Measurements from ENCODE around the gene ITFG2. TPM values are rescaled to one million over a fixed set of nuclear protein-coding genes. Genes with fewer than 3 reads are reported as not detected.

Gene ITFG2
- total and polyA plus RNA-seq, 2 of the 13 experiments (the other 11 are each of a cell fraction or from before 2014, with no cell fraction given) = 14.8 to 15.5 TPM

- intact Hi-C loops (cut with micrococcal nuclease; ENCODE audit: unreplicated experiment) = no loop called here
- POLR2A ChIA-PET = no interaction called here
- peaks cover 43% of the 10 kb centered on the region for H3K4me1 ChIP-seq (ENCODE audit: insufficient read depth, low read length)
- peak overlapping the region in 1 of 3 experiments; percentile 81; a peak in 2 of 6 replicates for H3K4me3 ChIP-seq (replicated peaks in 1 of 3; ENCODE audit: insufficient read depth in 1 of 3, low read depth in 2 of 3, low read length in 3 of 3)
- no peaks in the 10 kb centered on the region for H3K9me3 ChIP-seq (ENCODE audit: low read length)
- ATAC-seq (no peak), DNase-seq (ENCODE audit: low spot score) (no peak), FAIRE-seq (no peak)
- in situ Hi-C loops (cut with HindIII; ENCODE audit: extremely low pct_ligation_motif_present, low pct_unique_long_range_greater_than_20kb) = no loop called here
- H2AFZ ChIP-seq (ENCODE audit: low read length) = no peak overlapping the region
- BruUV-seq (replicated peaks) = no TSS peak
- no peaks in the 10 kb centered on the region for H3K27me3 ChIP-seq (ENCODE audit: control insufficient read depth in 1 of 2, insufficient read depth in 2 of 2, low read length in 2 of 2)
- H3K27ac ChIP-seq (ENCODE audit: extremely low read length, insufficient read depth, low read length) = no peak overlapping the region
- peaks cover 16 to 26% of the 10 kb centered on the region in 2 experiments for H3K36me3 ChIP-seq (replicated peaks in 1 of 2; ENCODE audit: control insufficient read depth in 1 of 2, insufficient read depth in 2 of 2, low read length in 2 of 2)
- TF ChIP-seq ZNF660 (CRISPR knock-in tag; IDR thresholded peaks at IDR 0.05; ENCODE audit: borderline replicate concordance, low read depth) = no peak
- no peak for TF ChIP-seq ZNF607 (CRISPR knock-in tag; IDR thresholded peaks at IDR 0.05; ENCODE audit: borderline replicate concordance)
- no peak for TF ChIP-seq NCOA5 (CRISPR knock-in tag; IDR thresholded peaks at IDR 0.05)
- TF ChIP-seq MED8 (CRISPR knock-in tag; IDR thresholded peaks at IDR 0.05; ENCODE audit: insufficient replicate concordance) = peak; percentile 30
- TF ChIP-seq PCBP1 (IDR thresholded peaks at IDR 0.05; ENCODE audit: borderline replicate concordance, low read depth, low read length) = no peak
- peak; percentile 10; the same call in 1 of the 2 replicates for TF ChIP-seq ZBTB38 (CRISPR knock-in tag; IDR thresholded peaks at IDR 0.05)
- peak; percentile 4 for TF ChIP-seq AGO2 (optimal IDR thresholded peaks at IDR 0.05; ENCODE audit: low read depth, low read length)
- 0 out of 2 replicates have a peak, but pooled peaks have one; percentile 25 for TF ChIP-seq MTA1 (CRISPR knock-in tag; IDR thresholded peaks at IDR 0.05; ENCODE audit: borderline replicate concordance)
- H3K9ac ChIP-seq (ENCODE audit: insufficient read depth, low read depth, low read length) = no peak overlapping the region
- no peak overlapping the region; the same call in 1 of the 2 replicates for H3K4me2 ChIP-seq (ENCODE audit: low read depth, low read length)
- H3K79me2 ChIP-seq (ENCODE audit: insufficient read depth, low read length) = peaks cover 16% of the 10 kb centered on the region
- WGBS (ENCODE audit: low lambda C conversion rate) = 95% methylated on average over 49 of the region's 49 CpGs
- CTCF ChIA-PET (ENCODE audit: low intra/inter-chr PET ratio, low total read pairs) = interaction anchor here (0.6 kb wide), 1 partner anchor 54 kb away, joined by 3 read pairs; no protein-coding TSS in a partner anchor
- 0 out of 2 replicates have a peak, but pooled peaks cover 4% of the 10 kb centered on the region for H4K20me1 ChIP-seq (ENCODE audit: insufficient read depth, low read length)
Measured at GRCh38 chr12:2794191-2794735, 18.2 kb upstream of the ITFG2 start.
